GM12878 (cell line): ENCODE data around the gene UNG. TPM values are rescaled to one million over a fixed set of nuclear protein-coding genes. Genes with fewer than 3 reads are reported as not detected.

ENCODE experiments used
- ATAC-seq: fragments of 200-7000 bp; cut with Tn5 transposase; 3 replicates; pipeline ENCODE4 v1.9.1; 2020; ENCODE audit warnings: mild to moderate bottlenecking, moderate library complexity
- BruUV-seq: library from RNA; stranded (reverse); fragments of 400-500 nt; replicated peaks from 2 replicates; lab custom pipeline; 2021; lab: Mats Ljungman, UMichigan
- CTCF ChIA-PET: fragments of 300-600 bp; sonication (Branson Sonifier 250); formaldehyde crosslinking; extraction: SDS; loops from one replicate; lab custom pipeline; 2021; ENCODE audit warnings: inconsistent platforms; lab: Yijun Ruan, JAX
- POLR2A ChIA-PET: fragments of 350-600 bp; formaldehyde crosslinking; extraction: SDS; loops from one replicate; lab custom pipeline; 2021; ENCODE audit warnings: inconsistent platforms; lab: Charles Lee
- RAD21 ChIA-PET: fragments of 300-600 bp; sonication (Branson Sonifier 250); formaldehyde crosslinking; loops from one replicate; lab custom pipeline; 2023; ENCODE audit warnings: antibody characterized with exemption; ENCODE audit not compliant: unreplicated experiment; lab: Charles Lee
- SMC1A ChIA-PET: fragments of 300-600 bp; sonication (Branson Sonifier 250); formaldehyde crosslinking; loops from one replicate; lab custom pipeline; 2023; ENCODE audit not compliant: unreplicated experiment, uncharacterized antibody; lab: Charles Lee
- DNase-seq: peaks from one replicate; pipeline ENCODE4 v3.0.0-alpha.2; 2011; ENCODE audit warnings: low read depth, low spot score
- FAIRE-seq: peaks from 3 replicates; lab custom pipeline; 2011; peaks lifted over from hg19 to GRCh38; lab: Jason Lieb, UNC
- H2AFZ ChIP-seq: 2 replicates; pipeline ENCODE4 v1.6.0; 2011; ENCODE audit warnings: low read depth, low read length, control low read depth; ENCODE audit not compliant: control insufficient read depth
- H3K27ac ChIP-seq: 2 replicates; pipeline ENCODE4 v1.5.1; 2011; ENCODE audit warnings: control low read depth; ENCODE audit not compliant: control insufficient read depth, insufficient read depth
- H3K27me3 ChIP-seq, 2 experiments: replicated peaks in 1 of 2; 2 replicates each; pipeline versions ENCODE4 v1.6.0 to v1.6.1; 2011; ENCODE audit warnings: low read length in 1 of 2; ENCODE audit not compliant: control insufficient read depth in 2 of 2, insufficient read depth in 2 of 2
- H3K36me3 ChIP-seq, 2 experiments: 2 replicates each; pipeline ENCODE4 v1.5.1; 2011; ENCODE audit warnings: low read length in 1 of 2; ENCODE audit not compliant: control insufficient read depth in 2 of 2, insufficient read depth in 2 of 2
- H3K4me1 ChIP-seq: 2 replicates; pipeline ENCODE4 v1.6.1; 2011; ENCODE audit warnings: mild to moderate bottlenecking, low read length, moderate library complexity, mixed read lengths; ENCODE audit not compliant: control insufficient read depth, insufficient read depth
- H3K4me2 ChIP-seq: 2 replicates; pipeline ENCODE4 v1.6.0; 2011; ENCODE audit warnings: control low read depth; ENCODE audit not compliant: control insufficient read depth, insufficient read depth
- H3K4me3 ChIP-seq: fragments of 200-600 bp; sonication (generic); 2 replicates; pipeline ENCODE4 v1.5.1; 2016
- H3K79me2 ChIP-seq: 2 replicates; pipeline ENCODE4 v1.6.0; 2011; ENCODE audit warnings: low read length; ENCODE audit not compliant: control insufficient read depth, insufficient read depth
- H3K9ac ChIP-seq: 2 replicates; pipeline ENCODE4 v1.8.0; 2011; ENCODE audit warnings: low read length, control low read depth, mixed read lengths; ENCODE audit not compliant: control insufficient read depth, insufficient read depth
- H3K9me3 ChIP-seq: replicated peaks from 3 replicates; pipeline ENCODE4 v1.5.1; 2011; ENCODE audit warnings: mild to moderate bottlenecking, low read length; ENCODE audit not compliant: control insufficient read depth, insufficient read depth
- H4K20me1 ChIP-seq: 2 replicates; pipeline ENCODE4 v1.6.0; 2011; ENCODE audit not compliant: control insufficient read depth, insufficient read depth
- KAT2A ChIP-seq: conservative IDR thresholded peaks from 2 replicates; pipeline ENCODE4 v1.6.1; 2011; ENCODE audit warnings: low read depth, low read length; ENCODE audit not compliant: control insufficient read depth
- KDM1A ChIP-seq: fragments of 200-600 bp; sonication (generic); IDR thresholded peaks from 2 replicates; pipeline ENCODE4 v1.6.1; 2016; ENCODE audit warnings: borderline replicate concordance
- POLR2AphosphoS5 ChIP-seq: IDR thresholded peaks from 2 replicates; pipeline ENCODE4 v1.6.1; 2011; ENCODE audit warnings: mild to moderate bottlenecking, low read length, inconsistent platforms
- PRDM15 ChIP-seq: fragments of 450-650 bp; formaldehyde crosslinking; IDR thresholded peaks from 2 replicates; pipeline ENCODE4 v1.4.0; 2020; ENCODE audit warnings: mild to moderate bottlenecking, moderate library complexity
- SKIL ChIP-seq: fragments of 450-650 bp; IDR thresholded peaks from 2 replicates; pipeline ENCODE4 v1.6.1; 2017; ENCODE audit warnings: mild to moderate bottlenecking, low read depth, inconsistent platforms; ENCODE audit not compliant: poor library complexity, severe bottlenecking
- YY1 ChIP-seq: IDR thresholded peaks from 2 replicates; pipeline ENCODE4 v1.6.1; 2011; ENCODE audit warnings: low read depth, mild to moderate bottlenecking, low read length
- ZBTB40 ChIP-seq: fragments of 450-650 bp; IDR thresholded peaks from 2 replicates; pipeline ENCODE4 v1.6.1; 2016; ENCODE audit warnings: mild to moderate bottlenecking, moderate library complexity, borderline replicate concordance
- WGBS: methylation state at CpG from one replicate; pipeline ENCODE4 v1.1.6; 2016; ENCODE audit warnings: low lambda C conversion rate; ENCODE audit not compliant: insufficient replicate concordance, insufficient coverage; ENCODE audit errors: missing lambda C conversion rate; 5-methylcytosine and 5-hydroxymethylcytosine counted together
- in situ Hi-C: fragments of 300-500 bp; cut with MboI; formaldehyde crosslinking; loops from 9 replicates; pipeline ENCODE4 v1.14.3; 2018; ENCODE audit warnings: mixed read lengths
- intact Hi-C: fragments of 100-400 bp; cut with micrococcal nuclease; formaldehyde crosslinking; loops from one replicate; pipeline ENCODE4 v1.14.2; 2022; ENCODE audit not compliant: unreplicated experiment
- polyA plus RNA-seq, 11 experiments: library from polyadenylated mRNA; depleted of rRNA in 4 of 11; unstranded in 6 of 11; stranded (reverse) in 5 of 11; fragments of >200 nt; fragmentation: Nextera tagmentation in 4 of 11; fragmentation: Illumina TruSeq in 1 of 11; extraction: Ambion mirVana in 4 of 11; extraction: Trizol in 1 of 11; gene quantifications; 1 replicate in 1 of 11; 2 replicates in 10 of 11; pipeline versions ENCODE4 v1.2.1 to v1.2.3, GENCODE V29; 2011 to 2016; ENCODE audit warnings: inconsistent platforms in 2 of 11, missing spikeins in 2 of 11, low read depth in 1 of 11
- total RNA-seq, 4 experiments: library from RNA; depleted of rRNA in 3 of 4; stranded (reverse); fragments of >200 nt in 3 of 4; fragmentation: Illumina TruSeq in 1 of 4; extraction: Trizol in 1 of 4; gene quantifications; 2 replicates each; pipeline versions ENCODE4 v1.2.1 to v1.2.3, GENCODE V29; 2013 to 2021
- TF ChIP-seq, protein P1 (sequence below): fragments of 450-650 bp; conservative IDR thresholded peaks from 2 replicates; pipeline ENCODE4 v1.6.1; 2017; ENCODE audit warnings: mild to moderate bottlenecking, moderate library complexity

UNG gene
- total and polyA plus RNA-seq, 10 of the 15 experiments (the other 5 are each of a cell fraction or from before 2014, with no cell fraction given) = 9.5 to 81.9 (median 48.2) TPM

DNA sequence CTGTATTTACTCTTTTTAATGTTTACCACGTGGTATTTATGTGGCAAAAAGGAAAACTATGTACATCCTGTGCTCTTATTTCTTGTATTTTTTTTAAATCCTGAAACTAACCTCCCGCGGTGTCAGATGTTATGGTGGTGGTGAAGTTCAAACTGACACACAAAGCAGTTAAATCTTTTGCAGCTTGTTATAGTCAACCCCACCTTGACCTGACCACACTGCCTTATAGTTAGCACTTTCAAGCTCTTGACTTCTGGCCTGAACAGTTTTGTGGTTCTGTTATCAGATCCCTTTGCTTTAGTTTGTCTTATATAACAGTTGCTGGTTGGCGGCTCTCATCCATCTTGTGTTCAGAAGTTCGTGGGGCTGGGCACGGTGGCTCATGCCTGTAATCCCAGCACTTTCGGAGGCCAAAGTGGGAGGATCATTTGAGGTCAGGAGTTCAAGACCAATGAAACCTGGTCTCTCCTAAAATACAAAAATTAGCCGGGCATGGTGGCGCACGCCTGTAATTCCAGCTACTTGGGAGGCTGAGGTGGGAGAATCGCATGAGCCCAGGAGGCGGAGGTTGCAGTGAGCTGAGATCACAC, 2.1 kb downstream of the UNG start (continued):
- no peak for TF ChIP-seq PRDM15 (CRISPR knock-in tag)
- no peak for TF ChIP-seq POLR2AphosphoS5

DNA sequence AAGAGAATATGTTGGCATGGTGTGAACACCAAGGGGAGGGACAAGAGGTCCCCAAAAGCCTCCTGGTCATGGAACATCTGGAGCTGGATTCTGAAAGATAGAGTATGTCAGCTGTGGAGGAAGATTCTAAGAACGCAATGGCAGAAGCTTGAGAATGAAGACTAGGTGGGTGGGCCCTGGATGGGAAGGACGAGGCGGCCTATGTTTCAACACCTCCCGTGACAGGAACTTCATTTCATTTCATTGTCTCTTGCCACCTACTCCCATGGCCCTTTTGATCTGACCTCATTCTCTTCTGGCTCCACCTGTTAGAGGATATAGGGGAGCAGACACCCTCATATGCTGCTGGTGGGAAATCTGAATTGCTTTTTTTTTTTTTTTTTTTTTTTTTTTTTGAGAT, 3.3 kb downstream of the UNG start:
- FAIRE-seq (no peak), ATAC-seq (no peak)
- no peaks in the 10 kb centered on the region for H3K9me3 ChIP-seq
- no peak for TF ChIP-seq YY1
- no peak for TF ChIP-seq ZBTB40
- no peak for TF ChIP-seq SKIL
- TF ChIP-seq, protein P1, sequence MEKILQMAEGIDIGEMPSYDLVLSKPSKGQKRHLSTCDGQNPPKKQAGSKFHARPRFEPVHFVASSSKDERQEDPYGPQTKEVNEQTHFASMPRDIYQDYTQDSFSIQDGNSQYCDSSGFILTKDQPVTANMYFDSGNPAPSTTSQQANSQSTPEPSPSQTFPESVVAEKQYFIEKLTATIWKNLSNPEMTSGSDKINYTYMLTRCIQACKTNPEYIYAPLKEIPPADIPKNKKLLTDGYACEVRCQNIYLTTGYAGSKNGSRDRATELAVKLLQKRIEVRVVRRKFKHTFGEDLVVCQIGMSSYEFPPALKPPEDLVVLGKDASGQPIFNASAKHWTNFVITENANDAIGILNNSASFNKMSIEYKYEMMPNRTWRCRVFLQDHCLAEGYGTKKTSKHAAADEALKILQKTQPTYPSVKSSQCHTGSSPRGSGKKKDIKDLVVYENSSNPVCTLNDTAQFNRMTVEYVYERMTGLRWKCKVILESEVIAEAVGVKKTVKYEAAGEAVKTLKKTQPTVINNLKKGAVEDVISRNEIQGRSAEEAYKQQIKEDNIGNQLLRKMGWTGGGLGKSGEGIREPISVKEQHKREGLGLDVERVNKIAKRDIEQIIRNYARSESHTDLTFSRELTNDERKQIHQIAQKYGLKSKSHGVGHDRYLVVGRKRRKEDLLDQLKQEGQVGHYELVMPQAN = no peak
- TF ChIP-seq KDM1A = no peak
- TF ChIP-seq KAT2A = no peak

More for the DNA sequence above, 3.3 kb downstream of the UNG start:
- ChIA-PET CTCF (interaction anchor here (1.3 to 3.5 kb wide), 2 partner anchors 8 to 11 kb away, joined by 3 to 19 read pairs; partner anchors contain the start of gene ALKBH2), POLR2A (no interaction called here), RAD21 (no interaction called here), SMC1A (no interaction called here)
- intact Hi-C loops (no loop called here), in situ Hi-C loops (no loop called here)
- no peak for DNase-seq
- Histone ChIP-seq H3K27ac (no peak overlapping the region), H2AFZ (no peak overlapping the region), H3K36me3 (peaks cover 8 to 13% of the 10 kb centered on the region in 2 experiments), H4K20me1 (no peaks in the 10 kb centered on the region), H3K4me2 (no peak overlapping the region), H3K4me1 (no peaks in the 10 kb centered on the region; the same call in 1 of the 2 replicates), H3K4me3 (no peak overlapping the region), H3K79me2 (peaks cover 15% of the 10 kb centered on the region), H3K27me3 (no peaks in the 10 kb centered on the region), H3K9ac (no peak overlapping the region)
- BruUV-seq = no TSS peak
- whole genome bisulfite sequencing = 97% methylated on average over 4 of the region's 4 CpGs
